Skin epidermis (tissue), 12 donors: ENCODE measurements around the gene HBA2.
"Not testable (repeated sequence)": the region's sequence is repeated elsewhere in the genome, so short reads cannot be mapped to it uniquely, and the experiment has no call there.

Experiments used
- H3K27ac ChIP-seq, 21 experiments: fragments of 200-600 bp; sonication (generic) in 11 of 21; one replicate each; pipeline ENCODE4 v1.5.0; 2020; ENCODE audit warnings: mild to moderate bottlenecking in 3 of 21, inconsistent platforms in 2 of 21, moderate library complexity in 2 of 21
- H3K4me3 ChIP-seq, 7 experiments: fragments of 200-600 bp; sonication (generic) in 2 of 7; one replicate each; pipeline ENCODE4 v1.5.0; 2020; ENCODE audit warnings: inconsistent platforms in 2 of 7, mild to moderate bottlenecking in 2 of 7, moderate library complexity in 1 of 7

Gene HBA2

GRCh38 chr16:172374-172941 lies at the start of gene HBA2:
HBA2 (plus strand) TSS chr16:172876; CDS start chr16:172913, 37 bp downstream.
- H3K4me3 ChIP-seq, H3K27ac ChIP-seq: not testable (repeated sequence)

- not testable (repeated sequence) for H3K27ac ChIP-seq
Observed at GRCh38 chr16:123558-124350, 48.9 kb upstream of the HBA2 start.

GRCh38 chr16:125011-125410 lies 47.7 kb upstream of the HBA2 start:
- Histone ChIP-seq H3K4me3 (no peak overlapping the region), H3K27ac (no peak overlapping the region)

More at GRCh38 chr16:123558-124350, 48.9 kb upstream of the HBA2 start:
- H3K4me3 ChIP-seq: not testable (repeated sequence)

DNA sequence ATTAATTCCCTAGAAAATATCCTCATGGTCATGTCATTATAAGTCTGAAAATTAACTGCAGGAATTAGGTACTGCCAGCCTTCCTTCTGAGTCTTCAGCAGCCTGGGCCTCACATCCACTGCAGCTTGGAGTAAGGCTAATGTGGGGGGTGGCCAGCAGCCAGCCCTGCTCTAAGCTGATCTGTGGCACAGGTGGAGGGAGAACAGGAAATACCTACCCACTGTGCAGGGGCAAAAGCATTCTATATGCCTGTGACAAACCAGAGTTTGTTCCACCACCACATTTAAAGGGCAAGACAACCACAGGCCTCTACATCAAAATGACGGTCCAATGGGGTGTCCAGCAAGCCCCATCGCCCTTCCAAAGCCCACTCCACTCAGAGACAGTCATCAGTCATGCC lies 43.6 kb upstream of the HBA2 start:
- Histone ChIP-seq H3K27ac (no peak overlapping the region), H3K4me3 (no peak overlapping the region)

GRCh38 chr16:130533-131173 lies 42.0 kb upstream of the HBA2 start:
- Histone ChIP-seq H3K27ac (no peak overlapping the region), H3K4me3 (no peak overlapping the region)

- no peak overlapping the region for H3K4me3 ChIP-seq
- no peak overlapping the region for H3K27ac ChIP-seq
Observed at GRCh38 chr16:132120-132519, 40.6 kb upstream of the HBA2 start.

GRCh38 chr16:133716-134115 lies 39.0 kb upstream of the HBA2 start:
- Histone ChIP-seq H3K4me3 (no peak overlapping the region), H3K27ac (no peak overlapping the region)

GRCh38 chr16:138049-138417 lies 34.6 kb upstream of the HBA2 start:
- Histone ChIP-seq H3K4me3 (peak overlapping the region; percentile 50 to 81 (median 62)), H3K27ac (peak overlapping the region; percentile 8 to 93 (median 87))

DNA sequence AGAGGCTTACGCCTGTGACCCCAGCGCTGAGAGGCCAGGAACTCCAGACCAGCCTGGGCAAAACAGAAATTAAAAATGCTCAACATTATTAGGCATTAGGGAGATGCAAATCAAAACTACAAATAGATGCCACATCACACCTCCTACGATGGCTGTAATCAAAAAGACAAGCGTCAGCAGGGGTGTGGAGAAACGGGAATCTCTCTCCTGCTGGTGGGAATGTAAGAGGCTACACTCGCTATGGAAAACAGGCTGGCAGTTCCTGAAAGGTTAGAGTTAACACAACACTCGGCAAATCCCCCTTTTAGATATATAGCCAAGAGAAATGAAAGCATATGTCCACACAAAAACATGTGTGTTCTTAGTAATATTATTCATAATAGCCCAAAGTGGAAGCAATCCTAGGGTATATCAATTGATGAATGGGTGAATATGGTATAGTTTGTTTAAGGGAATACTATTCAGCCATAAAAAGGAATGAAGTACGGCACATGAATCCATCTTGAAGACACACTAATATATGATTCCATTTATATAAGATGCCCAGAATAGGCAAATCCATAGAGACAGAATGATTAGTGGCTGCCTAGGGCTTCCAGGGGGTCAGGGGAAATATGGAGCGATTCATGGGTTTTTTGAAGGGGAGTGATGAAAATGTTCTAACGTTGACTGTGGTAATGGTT lies 32.4 kb upstream of the HBA2 start:
- no peak overlapping the region for H3K27ac ChIP-seq
- no peak overlapping the region for H3K4me3 ChIP-seq

DNA sequence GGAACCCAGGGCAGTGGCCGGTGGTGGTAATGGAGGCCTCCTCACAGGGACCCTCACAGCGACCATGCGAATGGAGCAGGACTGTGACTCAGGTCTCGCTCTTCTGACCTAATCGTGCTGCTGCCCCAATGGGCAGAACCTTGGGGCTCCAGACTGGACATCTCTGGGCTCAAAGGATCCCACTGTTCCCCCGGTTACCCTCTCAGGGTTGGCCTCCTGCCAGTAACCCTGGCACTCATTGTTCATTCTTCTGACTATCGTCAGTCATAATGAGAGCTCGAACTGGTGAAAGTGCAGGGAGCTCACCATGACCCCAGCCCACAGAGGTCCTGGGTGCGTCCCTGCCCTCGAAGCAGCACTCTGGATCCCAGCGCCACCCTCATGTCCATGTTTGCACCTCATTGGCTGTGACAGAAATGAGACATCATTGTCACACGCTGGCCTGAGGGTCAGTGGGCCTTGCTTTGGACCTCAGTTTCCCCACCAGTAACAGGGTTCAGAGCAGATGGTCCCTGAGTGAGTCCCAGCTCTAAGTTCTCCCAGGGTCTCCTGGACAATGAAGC lies 30.2 kb upstream of the HBA2 start:
- H3K4me3 ChIP-seq: no peak overlapping the region

DNA sequence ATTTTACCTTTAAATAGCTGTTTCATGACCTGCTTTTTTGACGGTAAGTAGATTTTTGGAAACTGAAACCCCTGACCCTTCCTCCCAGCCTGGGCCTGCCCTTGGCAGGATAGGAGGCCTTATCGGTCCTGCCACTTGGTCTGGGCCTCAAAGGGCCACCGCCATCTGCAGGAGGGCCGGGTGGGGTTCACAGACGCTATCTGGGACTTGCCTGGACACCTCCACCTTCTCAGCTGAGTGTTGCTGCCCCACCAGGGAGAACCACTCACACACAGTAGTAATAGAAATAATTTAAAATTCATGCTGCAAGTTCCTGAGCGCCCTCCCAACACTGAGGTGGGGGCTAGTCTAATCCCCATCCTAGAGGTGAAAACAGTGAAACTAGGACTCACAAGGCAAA lies 29.6 kb upstream of the HBA2 start:
- H3K4me3 ChIP-seq: no peak overlapping the region
- no peak overlapping the region for H3K27ac ChIP-seq

More for the DNA sequence above, 30.2 kb upstream of the HBA2 start:
- H3K27ac ChIP-seq: no peak overlapping the region

- H3K27ac ChIP-seq: no peak overlapping the region
- no peak overlapping the region for H3K4me3 ChIP-seq
Observed at GRCh38 chr16:143456-143855, 29.2 kb upstream of the HBA2 start.

DNA sequence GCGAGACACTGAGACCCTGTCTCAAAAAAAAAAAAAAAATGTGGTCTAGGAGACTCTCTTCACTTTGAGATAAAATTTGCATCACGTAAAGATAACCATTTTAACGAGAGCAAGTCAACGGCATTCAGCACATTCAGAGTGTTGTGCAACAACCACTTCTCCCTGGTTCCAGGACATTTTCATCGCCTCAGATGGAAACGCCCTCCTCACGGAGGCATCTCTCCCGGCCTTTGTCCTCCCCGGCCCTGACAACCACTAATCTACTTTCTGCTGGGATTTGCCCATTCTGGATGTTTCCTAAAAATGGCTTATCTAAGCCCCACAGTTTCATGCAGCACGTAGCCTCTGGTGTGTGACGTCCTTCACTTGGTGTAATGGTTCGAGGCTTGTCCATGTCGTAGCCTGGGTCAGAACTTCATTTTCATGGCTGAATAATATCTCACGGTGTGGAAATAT lies 27.9 kb upstream of the HBA2 start:
- Histone ChIP-seq H3K27ac (no peak overlapping the region), H3K4me3 (no peak overlapping the region)

GRCh38 chr16:146646-147045 lies 26.0 kb upstream of the HBA2 start:
- Histone ChIP-seq H3K4me3 (no peak overlapping the region), H3K27ac (no peak overlapping the region)

- Histone ChIP-seq H3K27ac (no peak overlapping the region), H3K4me3 (no peak overlapping the region)
Observed at GRCh38 chr16:149024-149660, 23.5 kb upstream of the HBA2 start.

DNA sequence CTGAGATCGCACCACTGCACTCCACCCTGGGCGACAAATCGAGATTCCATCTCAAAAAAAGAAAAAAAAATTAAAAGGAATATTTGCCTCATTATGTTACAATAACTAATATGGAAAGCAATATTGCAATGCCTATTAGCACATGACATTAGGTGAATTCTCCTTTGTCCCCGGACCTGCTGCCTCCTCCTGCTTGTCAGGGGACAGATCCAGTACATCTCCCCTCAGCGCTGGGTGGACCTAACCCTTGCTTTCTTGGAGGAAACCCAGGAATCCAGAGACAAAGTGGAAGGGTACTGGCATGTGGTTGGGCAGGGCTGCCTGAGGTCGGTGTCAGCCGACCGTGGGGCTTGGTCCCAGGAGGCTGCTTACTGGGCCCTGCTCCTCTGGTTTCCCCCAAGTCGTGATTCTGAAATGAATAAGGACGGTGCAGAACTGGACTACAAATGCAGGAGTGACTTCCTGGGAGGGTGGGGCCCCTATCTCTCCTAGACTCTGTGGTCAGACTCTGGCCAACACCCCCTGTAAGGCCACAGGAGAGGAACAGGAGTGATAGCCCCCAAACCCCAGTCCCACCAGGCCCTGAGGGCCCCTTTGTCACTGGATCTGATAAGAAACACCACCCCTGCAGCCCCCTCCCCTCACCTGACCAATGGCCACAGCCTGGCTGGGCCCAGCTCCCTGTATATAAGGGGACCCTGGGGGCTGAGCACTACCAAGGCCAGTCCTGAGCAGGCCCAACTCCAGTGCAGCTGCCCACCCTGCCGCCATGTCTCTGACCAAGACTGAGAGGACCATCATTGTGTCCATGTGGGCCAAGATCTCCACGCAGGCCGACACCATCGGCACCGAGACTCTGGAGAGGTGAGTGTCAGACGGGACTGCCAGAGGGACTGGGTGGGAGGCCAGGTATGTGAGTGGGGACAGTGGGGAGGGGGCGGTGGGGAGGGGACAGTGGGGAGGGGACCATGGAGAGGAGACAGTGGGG lies 20.2 kb upstream of the HBA2 start, which contains the start of gene HBZ:
Gene HBZ (plus strand): TSS at position 504 of the 988 bp plus-strand sequence. CDS start 266 bp downstream, at position 770.
- H3K27ac ChIP-seq: no peak within 1 kb of the TSS
- H3K4me3 ChIP-seq: no peak within 1 kb of the TSS

GRCh38 chr16:153129-153521 lies 19.6 kb upstream of the HBA2 start:
- H3K27ac ChIP-seq: not testable (repeated sequence)

DNA sequence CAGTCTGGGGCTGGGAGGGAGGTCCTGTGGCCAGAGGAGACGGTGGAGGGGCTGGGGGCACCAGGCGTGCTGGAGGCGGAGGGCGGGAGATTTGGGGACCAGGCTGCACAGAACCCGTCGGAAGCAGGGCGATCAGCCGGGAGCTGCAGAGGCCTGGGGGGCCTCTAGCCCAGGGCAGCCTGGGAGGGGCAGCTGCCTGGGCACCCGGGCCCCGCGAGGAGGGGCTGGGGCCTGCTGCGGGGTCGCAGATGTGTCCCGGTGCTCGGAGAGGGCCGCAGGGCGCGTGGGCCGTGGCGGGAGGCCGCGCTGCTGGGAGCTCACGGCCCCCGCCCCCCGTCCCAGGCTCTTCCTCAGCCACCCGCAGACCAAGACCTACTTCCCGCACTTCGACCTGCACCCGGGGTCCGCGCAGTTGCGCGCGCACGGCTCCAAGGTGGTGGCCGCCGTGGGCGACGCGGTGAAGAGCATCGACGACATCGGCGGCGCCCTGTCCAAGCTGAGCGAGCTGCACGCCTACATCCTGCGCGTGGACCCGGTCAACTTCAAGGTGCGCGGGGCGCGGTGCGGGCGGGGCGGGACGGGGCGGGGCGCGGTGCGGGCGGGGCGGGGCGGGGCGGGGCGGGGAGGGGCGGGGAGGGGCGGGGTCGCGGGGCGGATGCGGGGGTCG lies 19.0 kb upstream of the HBA2 start:
- H3K4me3 ChIP-seq, H3K27ac ChIP-seq: not testable (repeated sequence)

More at GRCh38 chr16:153129-153521, 19.6 kb upstream of the HBA2 start:
- not testable (repeated sequence) for H3K4me3 ChIP-seq
